Hepatocyte (in vitro differentiated cells): ENCODE results near the gene LRAT. TPM values are rescaled to one million over a fixed set of nuclear protein-coding genes. Genes with fewer than 3 reads are reported as not detected.
"Not testable (repeated sequence)": the region's sequence is repeated elsewhere in the genome, so short reads cannot be mapped to it uniquely, and the experiment has no call there.

Experiments used
- DNase-seq: peaks from one replicate; pipeline ENCODE4 v3.0.0-alpha.2; 2016; ENCODE audit warnings: low spot score
- H2AFZ ChIP-seq: fragments of 200-600 bp; sonication (generic); 2 replicates; pipeline ENCODE4 v1.6.0; 2016; ENCODE audit warnings: antibody characterized with exemption, mild to moderate bottlenecking
- H3K27ac ChIP-seq: fragments of 200-600 bp; sonication (generic); 2 replicates; pipeline ENCODE4 v1.5.1; 2016; ENCODE audit warnings: mild to moderate bottlenecking
- H3K27me3 ChIP-seq: fragments of 200-600 bp; sonication (generic); 2 replicates; pipeline ENCODE4 v1.6.1; 2016
- H3K36me3 ChIP-seq: fragments of 200-600 bp; sonication (generic); replicated peaks from 2 replicates; pipeline ENCODE4 v1.5.1; 2016; ENCODE audit warnings: low read depth; ENCODE audit not compliant: insufficient read depth
- H3K4me1 ChIP-seq: fragments of 200-600 bp; sonication (generic); 2 replicates; pipeline ENCODE4 v1.5.1; 2016; ENCODE audit warnings: mild to moderate bottlenecking, moderate library complexity; ENCODE audit not compliant: insufficient read depth
- H3K4me2 ChIP-seq: fragments of 200-600 bp; sonication (generic); 2 replicates; pipeline ENCODE4 v1.6.0; 2016
- H3K4me3 ChIP-seq: fragments of 200-600 bp; sonication (generic); 2 replicates; pipeline ENCODE4 v1.5.1; 2016; ENCODE audit warnings: mild to moderate bottlenecking
- H3K79me2 ChIP-seq: fragments of 200-600 bp; sonication (generic); 2 replicates; pipeline ENCODE4 v1.6.0; 2017; ENCODE audit warnings: mild to moderate bottlenecking
- H3K9me2 ChIP-seq: fragments of 200-600 bp; sonication (generic); replicated peaks from 2 replicates; pipeline ENCODE4 v1.6.0; 2017; ENCODE audit warnings: mild to moderate bottlenecking; ENCODE audit not compliant: insufficient read depth
- H3K9me3 ChIP-seq: fragments of 200-600 bp; sonication (generic); 2 replicates; pipeline ENCODE4 v1.5.1; 2016; ENCODE audit warnings: low read depth, mild to moderate bottlenecking
- H4K20me1 ChIP-seq: fragments of 200-600 bp; sonication (generic); 2 replicates; pipeline ENCODE4 v1.6.0; 2016; ENCODE audit warnings: mild to moderate bottlenecking; ENCODE audit not compliant: insufficient read depth, poor library complexity, severe bottlenecking
- EZH2 ChIP-seq: fragments of 200-600 bp; sonication (generic); IDR thresholded peaks from 2 replicates; pipeline ENCODE4 v1.6.1; 2016; ENCODE audit warnings: antibody characterized with exemption, mild to moderate bottlenecking, borderline replicate concordance
- EZH2phosphoT487 ChIP-seq: fragments of 200-600 bp; sonication (generic); IDR thresholded peaks from one replicate; pipeline ENCODE4 v1.6.1; 2018; ENCODE audit warnings: antibody characterized with exemption, mild to moderate bottlenecking, low read depth, moderate library complexity; ENCODE audit not compliant: unreplicated experiment, severe bottlenecking
- WGBS: methylation state at CpG from one replicate; pipeline ENCODE4 v1.1.6; 2016; ENCODE audit warnings: low lambda C conversion rate; ENCODE audit errors: missing lambda C conversion rate; 5-methylcytosine and 5-hydroxymethylcytosine counted together
- polyA plus RNA-seq: library from polyadenylated mRNA; unstranded; fragments of >200 nt; fragmentation: Nextera tagmentation; extraction: Ambion mirVana; gene quantifications from 2 replicates; pipeline ENCODE4 v1.2.1, GENCODE V29; 2016
- total RNA-seq: library from RNA; depleted of rRNA; stranded (reverse); fragments of >200 nt; gene quantifications from 2 replicates; pipeline ENCODE4 v1.2.3, GENCODE V29; 2014
- TF ChIP-seq, protein P1 (sequence below): fragments of 200-600 bp; sonication (generic); IDR thresholded peaks from 2 replicates; pipeline ENCODE4 v1.5.1; 2016; ENCODE audit warnings: antibody characterized with exemption, mild to moderate bottlenecking; ENCODE audit not compliant: poor library complexity

The LRAT gene
- total and polyA plus RNA-seq, 2 experiments from 2014 or later: 2.6 to 3.5 TPM

DNA sequence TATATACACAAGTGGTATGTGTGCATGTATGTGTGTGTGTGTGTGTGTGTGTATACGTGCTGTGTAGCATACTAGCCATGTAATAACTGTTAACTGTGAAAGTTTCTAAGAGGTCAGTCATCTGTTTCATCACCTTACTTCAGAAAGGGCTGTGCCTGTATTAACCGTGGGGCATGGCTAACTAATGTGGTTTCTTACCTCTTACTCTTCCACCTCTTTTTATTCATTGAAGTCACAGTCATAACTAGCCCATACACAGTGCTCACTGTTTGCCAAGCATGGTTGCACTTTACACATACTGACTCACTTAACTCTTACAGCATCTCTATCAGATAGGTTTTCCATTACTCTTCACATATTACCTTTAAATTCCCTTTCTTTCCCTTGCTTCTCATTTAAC lies 23.7 kb upstream of the LRAT start:
- Histone ChIP-seq H3K4me1 (no peaks in the 10 kb centered on the region), H4K20me1 (no peaks in the 10 kb centered on the region), H2AFZ (no peak overlapping the region), H3K27me3 (no peaks in the 10 kb centered on the region), H3K4me3 (no peak overlapping the region), H3K27ac (no peak overlapping the region), H3K4me2 (no peak overlapping the region), H3K79me2 (no peaks in the 10 kb centered on the region), H3K9me2 (no peaks in the 10 kb centered on the region), H3K36me3 (no peaks in the 10 kb centered on the region), H3K9me3 (no peaks in the 10 kb centered on the region)
- no peak for DNase-seq
- 81% methylated on average over 2 of the region's 2 CpGs for WGBS
- TF ChIP-seq, protein P1, sequence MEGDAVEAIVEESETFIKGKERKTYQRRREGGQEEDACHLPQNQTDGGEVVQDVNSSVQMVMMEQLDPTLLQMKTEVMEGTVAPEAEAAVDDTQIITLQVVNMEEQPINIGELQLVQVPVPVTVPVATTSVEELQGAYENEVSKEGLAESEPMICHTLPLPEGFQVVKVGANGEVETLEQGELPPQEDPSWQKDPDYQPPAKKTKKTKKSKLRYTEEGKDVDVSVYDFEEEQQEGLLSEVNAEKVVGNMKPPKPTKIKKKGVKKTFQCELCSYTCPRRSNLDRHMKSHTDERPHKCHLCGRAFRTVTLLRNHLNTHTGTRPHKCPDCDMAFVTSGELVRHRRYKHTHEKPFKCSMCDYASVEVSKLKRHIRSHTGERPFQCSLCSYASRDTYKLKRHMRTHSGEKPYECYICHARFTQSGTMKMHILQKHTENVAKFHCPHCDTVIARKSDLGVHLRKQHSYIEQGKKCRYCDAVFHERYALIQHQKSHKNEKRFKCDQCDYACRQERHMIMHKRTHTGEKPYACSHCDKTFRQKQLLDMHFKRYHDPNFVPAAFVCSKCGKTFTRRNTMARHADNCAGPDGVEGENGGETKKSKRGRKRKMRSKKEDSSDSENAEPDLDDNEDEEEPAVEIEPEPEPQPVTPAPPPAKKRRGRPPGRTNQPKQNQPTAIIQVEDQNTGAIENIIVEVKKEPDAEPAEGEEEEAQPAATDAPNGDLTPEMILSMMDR: no peak
- TF ChIP-seq EZH2 (no peak), EZH2phosphoT487 (no peak)

DNA sequence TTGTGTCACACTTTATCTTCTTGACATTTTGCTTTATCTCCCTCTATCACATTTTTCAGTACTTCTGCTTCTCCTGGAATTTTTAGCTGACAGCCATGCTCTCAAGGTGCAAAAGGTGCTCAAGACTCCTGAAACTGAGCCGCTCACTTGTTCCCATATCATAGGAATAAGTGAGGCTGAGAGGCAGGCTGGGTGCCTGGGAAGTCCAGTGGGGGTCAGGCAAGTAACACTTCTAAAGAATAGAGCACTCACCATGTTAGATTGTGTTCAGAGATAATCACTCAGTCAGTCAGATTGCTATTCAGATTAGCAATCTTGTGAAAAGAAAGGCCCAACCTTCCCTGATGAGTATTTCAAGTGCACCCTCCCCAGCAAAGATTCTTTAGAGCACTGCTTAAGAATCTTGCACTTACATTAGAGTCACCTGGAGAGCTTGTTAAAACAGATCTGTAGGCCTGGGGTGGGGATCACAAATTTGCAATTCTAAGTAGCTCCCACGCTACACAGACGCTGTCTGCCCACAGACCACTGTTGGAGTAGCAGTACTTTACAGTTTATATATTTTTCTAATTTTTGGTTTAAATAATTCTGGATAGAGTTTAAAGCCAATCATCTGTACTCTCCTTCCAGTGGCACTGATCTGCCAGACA lies 23.1 kb upstream of the LRAT start:
- Histone ChIP-seq H3K4me2 (no peak overlapping the region), H2AFZ (no peak overlapping the region), H3K27ac (no peak overlapping the region), H3K9me3 (no peaks in the 10 kb centered on the region), H3K36me3 (no peaks in the 10 kb centered on the region), H3K4me3 (no peak overlapping the region), H3K79me2 (no peaks in the 10 kb centered on the region), H3K9me2 (no peaks in the 10 kb centered on the region), H3K27me3 (no peaks in the 10 kb centered on the region), H4K20me1 (no peaks in the 10 kb centered on the region), H3K4me1 (no peaks in the 10 kb centered on the region)
- no peak for DNase-seq
- TF ChIP-seq, protein P1: no peak
- TF ChIP-seq EZH2 (no peak), EZH2phosphoT487 (no peak)
- 62% methylated on average over 3 of the region's 3 CpGs for WGBS

DNA sequence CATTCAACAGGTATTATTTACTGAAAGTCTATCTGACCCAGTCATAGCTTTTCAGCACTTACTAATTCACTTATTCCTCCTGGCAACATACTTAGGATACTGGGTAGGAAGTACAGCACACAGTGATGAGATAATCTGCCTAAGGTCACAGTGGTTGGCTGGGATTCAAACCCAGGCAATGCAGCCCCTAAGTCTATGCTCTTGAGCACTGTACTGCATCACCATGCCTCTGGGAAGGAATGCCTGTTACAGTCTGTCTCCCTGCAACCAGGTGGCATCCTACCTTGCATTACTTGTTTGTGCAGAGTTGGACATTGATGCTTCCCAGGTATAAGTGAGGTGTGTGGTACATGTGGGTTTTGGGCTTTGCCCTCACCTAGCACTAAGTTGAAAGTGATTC lies 21.5 kb upstream of the LRAT start:
- no peak for DNase-seq
- Histone ChIP-seq H4K20me1 (no peaks in the 10 kb centered on the region), H3K36me3 (no peaks in the 10 kb centered on the region), H3K4me2 (no peak overlapping the region), H3K9me3 (no peaks in the 10 kb centered on the region), H3K9me2 (no peaks in the 10 kb centered on the region), H3K27ac (no peak overlapping the region), H3K4me3 (no peak overlapping the region), H3K79me2 (no peaks in the 10 kb centered on the region), H3K27me3 (no peaks in the 10 kb centered on the region), H2AFZ (no peak overlapping the region), H3K4me1 (no peaks in the 10 kb centered on the region)
- TF ChIP-seq EZH2 (no peak), EZH2phosphoT487 (no peak)
- TF ChIP-seq, protein P1: no peak

DNA sequence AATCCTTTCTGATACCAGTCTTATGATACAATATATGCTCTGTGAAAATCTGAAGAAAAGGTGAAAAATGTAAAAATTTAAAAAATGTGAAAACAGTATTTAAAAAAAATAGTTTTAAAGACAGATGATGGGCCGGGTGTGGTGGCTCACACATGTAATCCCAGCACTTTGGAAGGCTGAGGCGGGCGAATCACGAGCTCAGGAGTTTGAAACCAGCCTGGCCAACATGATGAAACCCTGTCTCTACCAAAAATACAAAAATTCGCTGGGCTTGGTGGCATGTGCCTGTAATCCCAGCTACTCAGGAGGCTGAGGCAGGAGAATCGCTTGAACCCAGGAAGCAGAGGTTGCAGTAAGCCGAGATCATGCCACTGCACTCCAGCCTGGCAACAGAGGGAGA lies 20.2 kb upstream of the LRAT start:
- not testable (repeated sequence) for H3K4me2 ChIP-seq, H4K20me1 ChIP-seq, H3K79me2 ChIP-seq

More for the DNA sequence above, 20.2 kb upstream of the LRAT start:
- not testable (repeated sequence) for H3K36me3 ChIP-seq, H3K9me3 ChIP-seq, H3K4me3 ChIP-seq, H3K27me3 ChIP-seq, H3K27ac ChIP-seq, H2AFZ ChIP-seq, DNase-seq, H3K9me2 ChIP-seq, H3K4me1 ChIP-seq
- 87% methylated on average over 7 of the region's 7 CpGs for WGBS
